HG03095 (cell line): ENCODE measurements around the gene HPF1.
"Not testable (repeated sequence)": the region's sequence is repeated elsewhere in the genome, so short reads cannot be mapped to it uniquely, and the experiment has no call there.

Experiments used
- ATAC-seq: cut with Tn5 transposase; IDR thresholded peaks from one replicate; pipeline ENCODE4 v1.9.1; 2021; ENCODE audit warnings: moderate library complexity; ENCODE audit not compliant: unreplicated experiment

Gene HPF1

GRCh38 chr4:169757575-169758184 is at the start of gene HPF1:
HPF1 (minus strand) TSS chr4:169757944; CDS start chr4:169757877, 67 bp downstream.
- ATAC-seq = peak; percentile 96

GRCh38 chr4:169806770-169807169 is 49.0 kb upstream of the HPF1 start:
- not testable (repeated sequence) for ATAC-seq

DNA sequence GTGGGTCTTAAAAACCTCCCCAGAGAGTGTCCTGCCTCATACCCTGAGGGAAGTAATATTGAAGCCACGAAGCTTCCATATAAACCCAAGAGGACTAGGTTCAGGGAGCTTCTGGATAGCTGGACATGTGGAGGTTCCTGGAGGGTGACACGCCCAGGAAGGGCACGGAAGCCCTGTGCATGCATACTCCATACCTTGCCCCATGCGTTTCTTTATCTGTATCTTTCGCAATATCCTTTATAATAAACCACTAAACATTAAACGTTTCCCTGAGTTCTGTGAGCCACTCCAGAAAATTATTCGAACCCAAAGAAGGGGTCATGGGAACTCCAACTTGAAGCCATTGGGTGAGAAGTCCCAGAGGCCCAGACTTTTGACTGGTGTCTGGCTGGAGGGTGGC is 45.7 kb upstream of the HPF1 start:
- no peak for ATAC-seq

DNA sequence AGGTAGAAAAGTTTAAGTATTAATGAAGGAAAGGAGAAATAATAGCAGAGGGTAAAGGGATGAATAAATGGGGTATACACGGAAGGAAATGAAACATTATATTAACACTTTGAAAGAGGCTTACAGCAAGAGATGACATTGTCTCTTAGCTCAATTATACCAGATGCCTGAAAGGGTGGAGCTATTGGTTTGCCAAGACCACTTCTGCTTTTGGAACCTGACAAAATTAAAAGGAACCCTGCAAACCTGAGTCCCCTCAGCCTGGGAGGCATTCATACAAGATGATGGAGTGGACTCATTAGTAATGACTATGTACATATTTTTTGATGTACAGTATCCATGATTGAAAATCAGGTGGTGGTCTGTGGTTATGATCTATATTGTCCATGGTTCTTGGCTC is 45.1 kb upstream of the HPF1 start:
- no peak for ATAC-seq

DNA sequence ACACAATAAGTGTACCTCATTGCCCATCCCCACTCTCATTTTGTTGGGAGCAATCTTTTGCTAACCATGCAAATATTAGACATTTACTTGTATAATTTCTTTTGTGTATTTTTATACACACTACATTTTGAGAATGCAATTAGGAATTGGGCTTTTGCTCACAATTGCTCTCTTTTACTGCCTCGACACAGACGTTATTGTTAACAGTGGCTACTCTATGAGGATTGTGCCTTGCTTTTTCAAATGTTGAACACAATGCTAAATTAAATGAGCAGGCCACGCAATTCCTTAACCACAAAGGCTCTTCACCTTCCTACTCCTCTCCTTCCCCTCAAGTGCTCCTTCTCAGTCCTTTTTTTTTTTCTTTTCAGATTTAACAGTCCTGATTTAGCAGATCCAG is 42.8 kb upstream of the HPF1 start:
- no peak for ATAC-seq

- ATAC-seq = no peak
Measured at GRCh38 chr4:169799260-169799659, 41.5 kb upstream of the HPF1 start.

DNA sequence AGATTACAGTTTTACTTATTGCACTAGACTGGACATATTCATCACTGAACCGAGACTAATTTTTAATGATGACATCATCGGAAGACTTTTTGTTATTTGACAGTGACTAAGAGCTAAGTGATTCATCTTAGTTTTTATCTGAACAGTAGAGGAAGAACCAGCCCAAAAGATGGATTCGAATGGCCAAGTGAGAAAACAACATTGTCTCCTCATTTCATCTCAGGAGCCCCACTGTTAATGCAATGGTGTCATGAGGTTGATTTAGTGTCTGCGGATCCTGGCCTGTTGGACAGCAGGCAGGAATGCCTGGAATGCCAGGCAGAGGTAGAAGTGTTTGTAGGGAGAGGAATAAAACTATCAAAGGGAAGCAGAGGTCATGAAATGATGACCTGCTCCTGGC is 37.8 kb upstream of the HPF1 start:
- no peak for ATAC-seq

GRCh38 chr4:169791527-169792156 is 33.9 kb upstream of the HPF1 start:
- no peak for ATAC-seq

DNA sequence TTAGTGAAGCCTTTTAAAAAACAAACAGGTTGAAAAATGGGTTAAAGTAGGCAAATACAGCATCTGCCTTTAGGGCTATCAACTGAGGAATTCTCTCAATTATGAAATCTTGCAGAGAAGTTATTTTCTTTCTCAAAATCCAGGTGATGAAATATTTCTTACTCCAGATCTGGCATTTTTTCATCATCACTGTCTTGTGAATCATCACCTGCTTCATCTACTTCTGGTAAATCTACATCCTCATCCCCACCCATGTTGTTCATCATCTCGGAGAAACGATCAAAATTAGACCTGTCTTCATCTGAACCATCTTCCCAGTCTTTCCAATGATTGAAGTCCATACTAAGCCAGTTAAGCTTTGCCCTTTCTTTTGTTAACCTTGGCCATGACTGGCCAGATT is 33.3 kb upstream of the HPF1 start:
- no peak for ATAC-seq

DNA sequence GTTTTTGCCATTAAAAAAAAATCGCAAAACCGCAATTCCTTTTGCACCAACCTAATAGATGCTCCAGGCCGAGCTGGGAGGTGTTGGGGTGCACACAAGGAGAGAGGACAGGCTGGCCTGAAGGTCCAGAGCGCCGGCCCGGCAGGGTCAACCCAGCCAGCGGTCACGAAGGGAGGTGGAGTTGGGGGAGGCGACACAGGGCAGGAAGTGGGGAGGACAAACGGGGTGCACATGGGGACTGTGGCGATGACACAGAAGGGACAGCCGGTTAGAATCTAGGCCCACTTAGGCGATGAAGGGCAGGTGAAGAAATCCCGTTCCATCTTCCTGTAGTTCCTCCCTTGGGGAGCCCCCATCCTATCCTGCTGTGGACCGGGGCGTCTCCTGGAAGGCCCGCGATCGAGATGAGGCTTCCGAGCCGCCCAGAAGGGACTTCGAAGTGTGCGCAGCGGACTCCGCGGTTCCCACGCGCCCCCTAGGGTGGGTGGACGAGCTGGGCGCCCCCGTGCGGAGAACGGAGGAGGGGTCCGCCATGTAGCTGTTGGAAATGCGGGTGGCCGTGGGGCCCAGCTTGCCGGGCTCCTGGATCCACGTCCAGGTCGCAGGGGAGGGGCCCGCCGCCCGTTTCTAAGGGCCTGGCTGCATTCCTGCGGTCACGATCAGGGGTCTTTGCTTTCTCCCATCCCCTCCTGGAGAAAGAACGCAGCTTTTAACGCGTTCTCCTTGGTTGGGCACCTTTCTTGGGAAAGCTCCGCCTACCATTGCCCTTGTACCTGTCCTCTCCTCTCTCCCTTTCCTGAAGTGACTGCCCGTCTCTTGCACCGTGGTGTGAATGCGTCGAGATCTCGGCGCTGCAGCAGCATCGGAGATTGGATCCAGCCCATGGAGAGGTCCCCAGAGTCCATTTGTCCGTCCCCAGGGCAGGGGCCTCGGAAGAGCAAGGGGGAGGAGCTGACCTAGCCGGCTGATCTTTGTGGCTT is 17.0 kb upstream of the HPF1 start:
- ATAC-seq = no peak

- no peak for ATAC-seq
Measured at GRCh38 chr4:169773889-169774288, 16.1 kb upstream of the HPF1 start.

DNA sequence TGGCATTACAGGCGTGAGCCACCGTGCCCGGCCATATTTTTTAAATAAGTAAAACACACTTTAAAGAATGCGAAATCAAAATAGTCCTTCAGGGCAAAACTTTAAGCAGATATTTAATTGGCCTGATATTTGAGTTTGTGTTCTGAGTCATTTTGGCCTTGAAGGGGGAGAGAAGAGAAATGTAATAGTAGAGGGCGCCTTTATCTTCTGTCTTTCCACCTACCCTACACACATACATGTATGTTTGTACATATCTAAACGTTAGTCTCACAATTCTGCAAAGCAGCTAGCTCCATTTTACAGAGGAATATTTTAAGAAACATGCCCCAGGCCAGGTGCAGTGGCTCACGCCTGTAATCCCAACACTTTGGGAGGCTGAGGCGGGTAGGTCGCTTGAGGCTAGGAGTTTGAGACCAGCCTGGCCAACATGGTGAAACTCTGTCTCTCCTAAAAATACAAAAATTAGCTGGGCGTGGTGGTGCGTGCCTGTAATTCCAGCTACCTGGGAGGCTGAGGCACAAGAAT is 13.9 kb upstream of the HPF1 start:
- not testable (repeated sequence) for ATAC-seq

GRCh38 chr4:169770416-169770815 is 12.7 kb upstream of the HPF1 start:
- no peak for ATAC-seq

- no peak for ATAC-seq
Measured at GRCh38 chr4:169768385-169768784, 10.6 kb upstream of the HPF1 start.

- ATAC-seq = no peak
Measured at GRCh38 chr4:169766741-169767140, 9.0 kb upstream of the HPF1 start.

GRCh38 chr4:169765835-169766234 is 8.1 kb upstream of the HPF1 start:
- ATAC-seq = no peak

GRCh38 chr4:169761846-169762245 is 4.1 kb upstream of the HPF1 start:
- ATAC-seq = no peak

- ATAC-seq = no peak
Measured at GRCh38 chr4:169758401-169758962, 738 bp upstream of the HPF1 start.

- peak; percentile 28 for ATAC-seq
Measured at GRCh38 chr4:169756971-169757574, 671 bp downstream of the HPF1 start.

DNA sequence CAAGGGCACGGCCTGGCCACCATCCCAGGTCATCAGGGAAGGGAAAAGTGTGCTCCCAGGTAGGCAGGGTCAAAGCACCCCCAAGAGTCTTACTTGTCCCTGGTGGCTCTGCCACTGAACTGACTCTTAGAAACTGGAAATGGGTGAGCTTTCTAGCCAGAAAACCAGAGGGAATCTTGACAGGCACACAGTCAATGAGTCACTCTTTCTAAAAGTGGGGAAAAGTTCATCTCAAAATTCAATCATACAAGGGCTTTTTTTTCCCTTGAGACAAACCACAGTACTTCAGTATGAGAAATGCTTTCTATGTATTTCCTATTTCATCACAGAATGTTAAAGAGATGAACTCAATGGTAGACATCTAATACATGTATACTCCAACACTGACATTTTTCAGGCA is 12.5 kb downstream of the HPF1 start:
- no peak for ATAC-seq

DNA sequence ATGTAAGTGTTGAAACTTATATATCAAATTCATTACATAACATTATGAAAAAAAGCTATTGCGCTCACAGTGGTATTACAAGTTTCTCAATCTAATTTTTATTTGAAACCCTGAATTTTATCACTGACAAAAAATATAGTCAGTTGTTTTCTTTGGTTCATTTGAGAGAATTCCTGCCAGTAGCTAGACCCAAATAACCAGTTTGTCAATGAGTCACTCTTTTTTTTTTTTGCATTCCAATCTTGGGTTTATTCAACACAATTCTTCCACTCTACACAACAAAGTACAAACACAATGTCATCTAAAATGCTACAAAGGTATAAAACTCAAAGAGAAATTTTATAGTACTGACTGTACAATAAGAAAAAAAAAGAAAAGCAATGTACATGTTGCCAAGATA is 13.1 kb downstream of the HPF1 start:
- ATAC-seq = no peak
